B cell (primary cell): ENCODE results near the gene CELF2.

ENCODE experiments used
- EZH2 ChIP-seq: IDR thresholded peaks from 2 replicates; pipeline ENCODE4 v1.6.1; 2012; ENCODE audit warnings: borderline replicate concordance, low read depth, mild to moderate bottlenecking, moderate library complexity, low read length; ENCODE audit not compliant: insufficient read depth, poor library complexity, severe bottlenecking
- TF ChIP-seq, protein P1 (sequence below): fragments of 200-600 bp; IDR thresholded peaks from one replicate; pipeline ENCODE4 v1.8.0; 2022; ENCODE audit warnings: antibody characterized with exemption, mild to moderate bottlenecking

DNA sequence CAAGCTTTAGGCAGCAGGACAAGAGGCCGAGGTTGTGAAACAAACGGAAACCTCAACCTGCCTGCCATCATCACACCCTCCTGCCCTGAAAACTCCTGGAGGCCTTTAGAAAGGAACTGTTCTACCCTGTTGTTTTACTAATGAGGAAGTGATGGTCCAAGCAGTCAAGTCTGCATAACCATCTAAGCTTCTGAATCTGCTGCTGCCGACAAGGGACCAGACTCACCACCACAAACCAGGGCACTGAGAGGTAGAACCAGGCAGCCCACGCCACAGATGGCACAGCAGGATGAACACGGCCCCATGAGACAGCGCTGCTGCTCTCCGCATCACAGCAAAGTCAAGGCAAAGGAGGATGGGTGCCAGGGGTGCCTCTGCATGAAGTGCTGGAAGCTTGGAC lies 209.4 kb downstream of the CELF2 start:
- no peak for TF ChIP-seq EZH2
- TF ChIP-seq, protein P1, sequence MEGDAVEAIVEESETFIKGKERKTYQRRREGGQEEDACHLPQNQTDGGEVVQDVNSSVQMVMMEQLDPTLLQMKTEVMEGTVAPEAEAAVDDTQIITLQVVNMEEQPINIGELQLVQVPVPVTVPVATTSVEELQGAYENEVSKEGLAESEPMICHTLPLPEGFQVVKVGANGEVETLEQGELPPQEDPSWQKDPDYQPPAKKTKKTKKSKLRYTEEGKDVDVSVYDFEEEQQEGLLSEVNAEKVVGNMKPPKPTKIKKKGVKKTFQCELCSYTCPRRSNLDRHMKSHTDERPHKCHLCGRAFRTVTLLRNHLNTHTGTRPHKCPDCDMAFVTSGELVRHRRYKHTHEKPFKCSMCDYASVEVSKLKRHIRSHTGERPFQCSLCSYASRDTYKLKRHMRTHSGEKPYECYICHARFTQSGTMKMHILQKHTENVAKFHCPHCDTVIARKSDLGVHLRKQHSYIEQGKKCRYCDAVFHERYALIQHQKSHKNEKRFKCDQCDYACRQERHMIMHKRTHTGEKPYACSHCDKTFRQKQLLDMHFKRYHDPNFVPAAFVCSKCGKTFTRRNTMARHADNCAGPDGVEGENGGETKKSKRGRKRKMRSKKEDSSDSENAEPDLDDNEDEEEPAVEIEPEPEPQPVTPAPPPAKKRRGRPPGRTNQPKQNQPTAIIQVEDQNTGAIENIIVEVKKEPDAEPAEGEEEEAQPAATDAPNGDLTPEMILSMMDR: no peak
